T-cell (primary cell): Measurements from ENCODE around the gene TADA1. TPM values are rescaled to one million over a fixed set of nuclear protein-coding genes. Genes with fewer than 3 reads are reported as not detected.

Experiments used
- ATAC-seq, 4 experiments: fragments of 200-7000 bp in 3 of 4; fragments of 150-1000 bp in 1 of 4; cut with Tn5 transposase; replicated peaks in 1 of 4; 1 replicate in 3 of 4; 2 replicates in 1 of 4; pipeline ENCODE4 v1.10.0; 2021; ENCODE audit warnings: moderate library complexity in 3 of 4, mild to moderate bottlenecking in 2 of 4, moderate number of reproducible peaks in 1 of 4
- CTCF ChIA-PET, 2 donors: fragments of 300-600 bp; sonication (Branson Sonifier 250); formaldehyde crosslinking; loops; one replicate each; lab custom pipeline; 2022; ENCODE audit warnings: antibody characterized with exemption in 2 of 2; lab: Charles Lee
- POLR2A ChIA-PET, 2 donors: fragments of 300-600 bp; sonication (Branson Sonifier 250); formaldehyde crosslinking; loops; one replicate each; lab custom pipeline; 2022; ENCODE audit warnings: antibody characterized with exemption in 2 of 2; lab: Charles Lee
- DNase-seq, 35 experiments: peaks; one replicate each; pipeline versions ENCODE4 v3.0.0 to v3.0.0-alpha.2; 2013 to 2023
- H3K27ac ChIP-seq: one replicate; pipeline ENCODE4 v1.5.1; 2013; ENCODE audit warnings: low read length
- H3K27me3 ChIP-seq, 2 experiments: replicated peaks in 1 of 2; 1 replicate in 1 of 2; 2 replicates in 1 of 2; pipeline versions ENCODE4 v1.6.1 to v1.7.0; 2013; ENCODE audit warnings: low read length in 1 of 2, mixed read lengths in 1 of 2; ENCODE audit not compliant: control insufficient read depth in 2 of 2, insufficient read depth in 2 of 2; ENCODE audit errors: extremely low read depth in 1 of 2
- H3K36me3 ChIP-seq, 2 donors: 1 replicate in 1 of 2; 2 replicates in 1 of 2; pipeline versions ENCODE4 v1.6.1 to v1.7.0; 2013; ENCODE audit warnings: low read length in 1 of 2; ENCODE audit not compliant: control insufficient read depth in 2 of 2, insufficient read depth in 1 of 2; ENCODE audit errors: extremely low read depth in 1 of 2
- H3K4me1 ChIP-seq, 2 experiments: 1 replicate in 1 of 2; 2 replicates in 1 of 2; pipeline versions ENCODE4 v1.6.1 to v1.7.0; 2013; ENCODE audit warnings: low read length in 2 of 2, mixed read lengths in 1 of 2; ENCODE audit not compliant: insufficient read depth in 2 of 2, control insufficient read depth in 1 of 2; ENCODE audit errors: extremely low read depth in 1 of 2
- H3K4me3 ChIP-seq, 2 donors: 1 replicate in 1 of 2; 2 replicates in 1 of 2; pipeline versions ENCODE4 v1.5.1 to v1.7.0; 2013; ENCODE audit warnings: mild to moderate bottlenecking in 2 of 2, low read length in 1 of 2, moderate library complexity in 1 of 2; ENCODE audit not compliant: control insufficient read depth in 1 of 2; ENCODE audit errors: extremely low read depth in 1 of 2
- H3K9me3 ChIP-seq: 2 replicates; pipeline ENCODE4 v1.7.0; 2013
- H3K27ac Mint-ChIP-seq, 2 donors: one replicate each; pipeline ENCODE4 v1.8.0; 2020 to 2021; ENCODE audit warnings: mild to moderate bottlenecking in 2 of 2, mixed read lengths in 2 of 2
- H3K27me3 Mint-ChIP-seq, 2 donors: one replicate each; pipeline ENCODE4 v1.8.0; 2021 to 2022; ENCODE audit warnings: mixed read lengths in 2 of 2
- H3K36me3 Mint-ChIP-seq: one replicate; pipeline ENCODE4 v1.8.0; 2021; ENCODE audit warnings: mixed read lengths
- H3K4me1 Mint-ChIP-seq, 3 donors: one replicate each; pipeline ENCODE4 v1.8.0; 2020 to 2022; ENCODE audit warnings: mixed read lengths in 3 of 3, mild to moderate bottlenecking in 1 of 3
- H3K4me3 Mint-ChIP-seq, 3 donors: one replicate each; pipeline ENCODE4 v1.8.0; 2020 to 2022; ENCODE audit warnings: mild to moderate bottlenecking in 3 of 3, mixed read lengths in 3 of 3, moderate library complexity in 3 of 3
- H3K9me3 Mint-ChIP-seq, 3 donors: one replicate each; pipeline ENCODE4 v1.8.0; 2020 to 2022; ENCODE audit warnings: mixed read lengths in 3 of 3
- WGBS: methylation state at CpG from one replicate; pipeline ENCODE4 v1.1.5; 2013; ENCODE audit warnings: missing lambda C conversion rate; ENCODE audit not compliant: insufficient coverage; 5-methylcytosine and 5-hydroxymethylcytosine counted together
- total RNA-seq, 35 experiments: library from RNA in 6 of 35; stranded (reverse) in 6 of 35; fragments of 120-200 nt in 1 of 35; gene quantifications; one replicate each; pipeline versions ENCODE4 v1.2.1 to v1.2.4 and lab custom pipeline; 2013 to 2026

The TADA1 gene
- total RNA-seq, 5 donors from 2014 or later (not counting 1 experiment from before 2014, with no cell fraction given), result 11.1 to 14.6 (median 12.8) TPM

- DNase-seq, result no peak
- no peak overlapping the region for H3K4me3 ChIP-seq
- no peaks in the 10 kb centered on the region for H3K9me3 Mint-ChIP-seq
- H3K36me3 Mint-ChIP-seq, result no peaks in the 10 kb centered on the region
- no peak overlapping the region for H3K27ac Mint-ChIP-seq
- no peak overlapping the region for H3K27ac ChIP-seq
- CTCF ChIA-PET, result interaction anchor here in 1 of 2 donors (1.1 to 1.6 kb wide), 2 partner anchors 142 to 143 kb away, joined by 3 to 7 read pairs; no protein-coding TSS in a partner anchor
- peaks cover 2 to 11% of the 10 kb centered on the region in 2 experiments for H3K27me3 ChIP-seq
- H3K27me3 Mint-ChIP-seq, result peaks cover 20 to 29% of the 10 kb centered on the region in 2 donors
- H3K4me1 Mint-ChIP-seq, result peaks cover 0 to 4% (median 2%) of the 10 kb centered on the region in 3 donors
- peaks cover 0 to 6% of the 10 kb centered on the region in 2 experiments for H3K4me1 ChIP-seq
- H3K4me3 Mint-ChIP-seq, result no peak overlapping the region
- H3K9me3 ChIP-seq, result no peaks in the 10 kb centered on the region
- ATAC-seq, result no peak
- H3K36me3 ChIP-seq, result no peaks in the 10 kb centered on the region
- POLR2A ChIA-PET, result interaction anchor here in 1 of 2 donors (0.6 kb wide), 1 partner anchor 814 kb away, joined by 3 read pairs; no protein-coding TSS in a partner anchor
- WGBS, result 85% methylated on average over 3 of the region's 4 CpGs
These were observed 39.9 kb upstream of the TADA1 start for GRCh38 chr1:166915941-166916340.

GRCh38 chr1:166915042-166915441, 39.0 kb upstream of the TADA1 start:
- peaks cover 18 to 23% of the 10 kb centered on the region in 2 donors for H3K27me3 Mint-ChIP-seq
- 100% methylated on average over 1 of the region's 1 CpG for WGBS
- Histone ChIP-seq H3K27me3 (peaks cover 2 to 5% of the 10 kb centered on the region in 2 experiments), H3K4me3 (no peak overlapping the region), H3K27ac (no peak overlapping the region), H3K36me3 (no peaks in the 10 kb centered on the region), H3K9me3 (no peaks in the 10 kb centered on the region), H3K4me1 (peaks cover 0 to under 1% of the 10 kb centered on the region in 2 experiments)
- H3K4me1 Mint-ChIP-seq, result peaks cover 0 to 8% (median 6%) of the 10 kb centered on the region in 3 donors
- H3K36me3 Mint-ChIP-seq, result no peaks in the 10 kb centered on the region
- no peak for ATAC-seq
- no peaks in the 10 kb centered on the region for H3K9me3 Mint-ChIP-seq
- H3K4me3 Mint-ChIP-seq, result no peak overlapping the region
- DNase-seq, result no peak
- H3K27ac Mint-ChIP-seq, result no peak overlapping the region
- ChIA-PET CTCF (interaction anchor here in 1 of 2 donors (1.0 to 1.2 kb wide), 2 partner anchors 143 to 145 kb away, joined by 3 to 4 read pairs; no protein-coding TSS in a partner anchor), POLR2A (interaction anchor here in 1 of 2 donors (0.5 kb wide), 1 partner anchor 80 kb away, joined by 5 read pairs; no protein-coding TSS in a partner anchor)

GRCh38 chr1:166914111-166914510, 38.0 kb upstream of the TADA1 start:
- DNase-seq (no peak), ATAC-seq (no peak)
- no peak overlapping the region for H3K27ac Mint-ChIP-seq
- Histone ChIP-seq H3K4me1 (no peaks in the 10 kb centered on the region), H3K27me3 (peaks cover 0 to 2% of the 10 kb centered on the region in 2 experiments), H3K27ac (no peak overlapping the region), H3K9me3 (no peaks in the 10 kb centered on the region), H3K4me3 (no peak overlapping the region), H3K36me3 (no peaks in the 10 kb centered on the region)
- peaks cover 8 to 16% of the 10 kb centered on the region in 2 donors for H3K27me3 Mint-ChIP-seq
- no peak overlapping the region for H3K4me3 Mint-ChIP-seq
- CTCF ChIA-PET, result interaction anchor here (0.6 to 10.6 kb wide), 4 partner anchors 37 to 147 kb away, joined by 3 to 325 read pairs (median 106); no protein-coding TSS in a partner anchor
- peaks cover 0 to 7% (median 6%) of the 10 kb centered on the region in 3 donors for H3K4me1 Mint-ChIP-seq
- POLR2A ChIA-PET, result no interaction called here
- no peaks in the 10 kb centered on the region for H3K36me3 Mint-ChIP-seq
- WGBS, result no CpG with 5 or more reads among the region's 3 CpGs
- H3K9me3 Mint-ChIP-seq, result no peaks in the 10 kb centered on the region

- no peak overlapping the region for H3K27ac ChIP-seq
- Mint-ChIP-seq H3K4me1 (peaks cover 0 to 7% (median 6%) of the 10 kb centered on the region in 3 donors), H3K9me3 (no peaks in the 10 kb centered on the region), H3K27ac (no peak overlapping the region), H3K36me3 (no peaks in the 10 kb centered on the region), H3K4me3 (no peak overlapping the region), H3K27me3 (peaks cover 0 to 2% of the 10 kb centered on the region in 2 donors)
- peaks cover 0 to 3% of the 10 kb centered on the region in 2 experiments for H3K27me3 ChIP-seq
- no CpG with 5 or more reads among the region's 1 CpG for WGBS
- ChIA-PET POLR2A (no interaction called here), CTCF (interaction anchor here (0.7 to 10.6 kb wide), 4 partner anchors 28 to 150 kb away, joined by 3 to 325 read pairs (median 110); no protein-coding TSS in a partner anchor)
- H3K9me3 ChIP-seq, result no peaks in the 10 kb centered on the region
- no peak overlapping the region for H3K4me3 ChIP-seq
- H3K4me1 ChIP-seq, result no peaks in the 10 kb centered on the region
- no peak for ATAC-seq
- no peaks in the 10 kb centered on the region for H3K36me3 ChIP-seq
- no peak for DNase-seq
These were observed 35.6 kb upstream of the TADA1 start for GRCh38 chr1:166911624-166912023.

GRCh38 chr1:166910396-166910994, 34.4 kb upstream of the TADA1 start:
- no CpG with 5 or more reads among the region's 1 CpG for WGBS
- peak; percentile 40 to 92 (median 69) for DNase-seq
- no peaks in the 10 kb centered on the region for H3K9me3 Mint-ChIP-seq

GRCh38 chr1:166908942-166909341, 32.9 kb upstream of the TADA1 start:
- Histone ChIP-seq H3K27me3 (peaks cover 0 to 3% of the 10 kb centered on the region in 2 experiments), H3K36me3 (no peaks in the 10 kb centered on the region), H3K4me1 (no peaks in the 10 kb centered on the region), H3K27ac (no peak overlapping the region), H3K9me3 (no peaks in the 10 kb centered on the region), H3K4me3 (no peak overlapping the region)
- Mint-ChIP-seq H3K4me3 (no peak overlapping the region), H3K4me1 (peaks cover 0 to 7% (median 6%) of the 10 kb centered on the region in 3 donors), H3K36me3 (no peaks in the 10 kb centered on the region), H3K9me3 (no peaks in the 10 kb centered on the region), H3K27me3 (peaks cover 0 to 1% of the 10 kb centered on the region in 2 donors), H3K27ac (no peak overlapping the region)
- 67% methylated on average over 1 of the region's 1 CpG for WGBS
- DNase-seq (no peak), ATAC-seq (no peak)
- CTCF ChIA-PET, result interaction anchor here (0.7 to 10.6 kb wide), 7 partner anchors 30 to 625 kb away, joined by 3 to 325 read pairs (median 8); no protein-coding TSS in a partner anchor
- POLR2A ChIA-PET, result interaction anchor here (0.6 to 0.7 kb wide), 2 partner anchors 153 to 331 kb away, joined by 3 to 4 read pairs; no protein-coding TSS in a partner anchor

More at GRCh38 chr1:166910396-166910994, 34.4 kb upstream of the TADA1 start:
- Mint-ChIP-seq H3K27me3 (no peaks in the 10 kb centered on the region), H3K4me1 (peaks cover 0 to 7% (median 6%) of the 10 kb centered on the region in 3 donors), H3K4me3 (no peak overlapping the region), H3K36me3 (no peaks in the 10 kb centered on the region), H3K27ac (no peak overlapping the region)
- Histone ChIP-seq H3K4me3 (no peak overlapping the region), H3K9me3 (no peaks in the 10 kb centered on the region), H3K36me3 (no peaks in the 10 kb centered on the region), H3K27me3 (peaks cover 0 to 3% of the 10 kb centered on the region in 2 experiments), H3K4me1 (no peaks in the 10 kb centered on the region), H3K27ac (no peak overlapping the region)
- ChIA-PET POLR2A (interaction anchor here (0.6 to 1.1 kb wide), 3 partner anchors 151 to 159 kb away, joined by 3 to 7 read pairs (median 6); no protein-coding TSS in a partner anchor), CTCF (interaction anchor here (0.5 to 10.6 kb wide), 51 partner anchors 8 to 647 kb away, joined by 3 to 325 read pairs (median 4); partner anchors contain the start of genes CREG1 (in 1 of the 2), POU2F1 (in 1 of the 2) and TADA1 (in 1 of the 2))
- ATAC-seq, result peak; percentile 99 to 100 (median 100)
